Stimulated activated naive B cell treated with anti-CD40 and anti-IgM and Interleukin-4, amounts not matched to agents 10 μg/mL and 1 μg/mL and 100 μg/mL, for 72 hours (primary cell): ENCODE results near the gene POLE.
A peak's percentile ranks its signal among the peaks of the same experiment; 100 is the strongest.

Source experiments
- ATAC-seq, 2 donors: fragments of 150-1000 bp; cut with Tn5 transposase; replicated peaks; 2 replicates each; pipeline ENCODE4 v1.10.0; 2021; ENCODE audit warnings: moderate library complexity in 1 of 2
- DNase-seq: peaks from one replicate; pipeline ENCODE4 v3.0.0; 2021
- H3K27ac Mint-ChIP-seq: one replicate; pipeline ENCODE4 v1.8.0; 2022; ENCODE audit warnings: mild to moderate bottlenecking, mixed read lengths
- H3K27me3 Mint-ChIP-seq, 2 donors: one replicate each; pipeline ENCODE4 v1.8.0; 2022; ENCODE audit warnings: mixed read lengths in 2 of 2
- H3K36me3 Mint-ChIP-seq, 2 donors: one replicate each; pipeline ENCODE4 v1.8.0; 2022; ENCODE audit warnings: mixed read lengths in 2 of 2, mild to moderate bottlenecking in 1 of 2
- H3K4me1 Mint-ChIP-seq, 2 donors: one replicate each; pipeline ENCODE4 v1.8.0; 2022; ENCODE audit warnings: mixed read lengths in 2 of 2, mild to moderate bottlenecking in 1 of 2
- H3K4me3 Mint-ChIP-seq, 2 donors: one replicate each; pipeline ENCODE4 v1.8.0; 2022; ENCODE audit warnings: mild to moderate bottlenecking in 2 of 2, mixed read lengths in 2 of 2, moderate library complexity in 1 of 2
- H3K9me3 Mint-ChIP-seq, 2 donors: one replicate each; pipeline ENCODE4 v1.8.0; 2022; ENCODE audit warnings: mixed read lengths in 2 of 2, mild to moderate bottlenecking in 1 of 2

The POLE gene

DNA sequence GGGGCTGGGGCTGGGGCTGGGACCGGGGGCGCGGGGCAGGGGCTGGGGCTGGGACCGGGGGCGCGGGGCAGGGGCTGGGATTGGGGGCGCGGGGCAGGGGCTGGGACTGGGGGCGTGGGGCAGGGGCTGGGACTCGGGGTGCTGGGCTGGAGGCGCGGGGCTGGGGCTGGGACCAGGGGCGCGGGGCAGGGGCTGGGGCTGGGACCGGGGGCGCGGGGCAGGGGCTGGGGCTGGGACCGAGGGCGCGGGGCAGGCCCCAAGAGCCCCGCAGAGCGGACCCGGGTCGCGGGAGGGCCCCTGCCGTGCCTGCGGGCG, 68.1 kb downstream of the POLE start:
- ATAC-seq, result no peak

DNA sequence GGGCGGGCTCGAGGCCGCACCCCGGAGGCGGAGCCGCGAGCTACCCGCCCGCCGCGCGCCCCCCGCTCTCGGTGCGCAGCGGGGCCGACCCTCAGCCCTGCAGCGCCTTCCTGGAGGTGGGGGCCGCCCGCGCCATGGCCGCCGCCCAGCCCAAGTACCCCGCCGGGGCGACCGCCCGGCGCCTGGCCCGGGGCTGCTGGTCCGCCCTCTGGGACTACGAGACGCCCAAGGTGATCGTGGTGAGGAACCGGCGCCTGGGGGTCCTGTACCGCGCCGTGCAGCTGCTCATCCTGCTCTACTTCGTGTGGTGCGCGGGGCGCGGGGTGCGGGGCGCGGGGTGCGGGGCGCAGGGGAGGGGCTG, 68.5 kb downstream of the POLE start, which contains the start of gene P2RX2:
Gene P2RX2, plus strand, starts transcription at position 94 of the 361 bp plus-strand sequence. Its CDS starts 41 bp downstream, at position 135.
- Mint-ChIP-seq H3K27ac (peak within 1 kb of the TSS; percentile 21), H3K4me1 (peaks cover 8 to 14% of the 10 kb centered on the region in 2 donors), H3K27me3 (peaks cover 29 to 34% of the 10 kb centered on the region in 2 donors), H3K9me3 (peaks cover 2 to 5% of the 10 kb centered on the region in 2 donors), H3K4me3 (peak within 1 kb of the TSS; percentile 45 to 54), H3K36me3 (peaks cover 8 to 18% of the 10 kb centered on the region in 2 donors)
- no peak for ATAC-seq
- no peak for DNase-seq

More for the DNA sequence above, 68.1 kb downstream of the POLE start:
- Mint-ChIP-seq H3K36me3 (peaks cover 8 to 18% of the 10 kb centered on the region in 2 donors), H3K27me3 (peaks cover 29 to 34% of the 10 kb centered on the region in 2 donors), H3K4me1 (peaks cover 8 to 14% of the 10 kb centered on the region in 2 donors), H3K4me3 (no peak overlapping the region), H3K9me3 (peaks cover 2 to 5% of the 10 kb centered on the region in 2 donors), H3K27ac (no peak overlapping the region)
- DNase-seq, result no peak

DNA sequence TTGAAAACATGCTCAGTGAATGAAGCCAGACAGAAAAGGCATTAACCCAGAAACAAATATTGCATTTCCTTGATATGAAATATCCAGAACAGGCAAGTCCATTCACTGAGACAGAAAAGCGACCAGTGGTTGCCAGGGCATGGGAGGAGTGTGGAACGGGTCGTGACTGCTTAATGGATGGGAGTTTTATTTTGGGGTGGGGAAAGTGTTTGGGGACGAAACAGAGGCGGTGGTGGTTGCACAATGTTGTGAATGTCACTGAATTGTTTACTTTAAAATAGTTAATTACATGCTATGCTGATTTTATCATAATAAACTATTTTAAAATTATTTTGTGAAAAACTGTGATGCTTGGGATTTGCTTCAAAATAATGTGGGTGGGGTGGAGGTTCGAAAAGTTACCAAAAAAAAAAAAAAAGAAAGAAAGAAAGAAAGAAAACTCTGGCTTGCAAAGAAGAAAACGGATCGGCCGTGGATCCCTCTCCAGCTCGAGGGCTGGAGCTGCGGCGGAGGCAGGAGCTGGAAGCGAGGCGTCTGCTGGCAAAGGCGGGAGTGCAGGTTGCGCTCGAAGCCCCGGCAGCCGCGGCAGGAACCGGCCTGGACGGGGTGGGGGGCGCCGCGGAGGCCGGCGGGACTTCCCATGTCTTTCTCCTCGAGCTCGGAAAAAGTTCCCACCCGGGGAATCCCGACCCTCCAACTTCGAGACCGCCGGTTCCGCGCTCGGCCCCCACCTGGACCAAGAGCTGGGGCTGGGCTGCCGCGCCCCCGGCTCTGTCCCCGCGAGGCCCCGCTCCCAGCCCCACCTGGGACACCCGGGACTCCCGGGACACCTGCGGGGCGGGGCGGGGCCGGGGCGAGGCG, 69.1 kb downstream of the POLE start:
- Mint-ChIP-seq H3K4me3 (peak overlapping the region; percentile 45 to 54), H3K4me1 (peaks cover 8 to 14% of the 10 kb centered on the region in 2 donors), H3K9me3 (peaks cover 2 to 5% of the 10 kb centered on the region in 2 donors), H3K27me3 (peaks cover 29 to 34% of the 10 kb centered on the region in 2 donors), H3K36me3 (peaks cover 6 to 18% of the 10 kb centered on the region in 2 donors), H3K27ac (peak overlapping the region; percentile 21)
- no peak for DNase-seq
- no peak for ATAC-seq

DNA sequence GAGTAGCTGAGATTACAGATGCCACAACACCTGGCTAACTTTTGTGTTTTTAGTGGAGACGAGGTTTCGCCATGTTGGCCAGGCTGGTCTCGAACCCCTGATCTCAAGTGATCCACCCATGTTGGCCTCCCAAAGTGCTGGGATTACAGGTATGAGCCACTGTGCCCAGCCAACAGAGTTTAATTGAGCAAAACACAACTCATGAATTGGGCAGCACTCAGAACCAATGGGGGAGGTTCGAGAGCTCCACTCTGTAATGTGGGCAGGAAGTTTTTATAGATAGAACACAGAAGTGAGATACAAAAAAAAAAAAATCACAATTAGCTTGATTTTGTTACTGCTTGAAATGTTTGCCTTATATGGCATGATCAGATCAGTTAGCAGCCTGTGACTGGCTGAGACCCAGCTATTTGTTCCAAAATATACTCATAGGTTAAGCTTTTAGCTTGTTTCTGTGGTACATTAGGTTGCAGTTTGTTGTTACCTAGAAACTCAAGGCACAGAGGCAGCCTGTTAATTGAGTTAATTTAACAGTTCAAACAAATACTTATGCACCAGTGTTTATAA, 69.9 kb downstream of the POLE start:
- DNase-seq (no peak), ATAC-seq (no peak)
- peaks cover 2 to 5% of the 10 kb centered on the region in 2 donors for H3K9me3 Mint-ChIP-seq
- peaks cover 8 to 14% of the 10 kb centered on the region in 2 donors for H3K4me1 Mint-ChIP-seq
- peaks cover 6 to 11% of the 10 kb centered on the region in 2 donors for H3K36me3 Mint-ChIP-seq
- H3K27ac Mint-ChIP-seq, result no peak overlapping the region
- peaks cover 29 to 34% of the 10 kb centered on the region in 2 donors for H3K27me3 Mint-ChIP-seq
- no peak overlapping the region for H3K4me3 Mint-ChIP-seq

DNA sequence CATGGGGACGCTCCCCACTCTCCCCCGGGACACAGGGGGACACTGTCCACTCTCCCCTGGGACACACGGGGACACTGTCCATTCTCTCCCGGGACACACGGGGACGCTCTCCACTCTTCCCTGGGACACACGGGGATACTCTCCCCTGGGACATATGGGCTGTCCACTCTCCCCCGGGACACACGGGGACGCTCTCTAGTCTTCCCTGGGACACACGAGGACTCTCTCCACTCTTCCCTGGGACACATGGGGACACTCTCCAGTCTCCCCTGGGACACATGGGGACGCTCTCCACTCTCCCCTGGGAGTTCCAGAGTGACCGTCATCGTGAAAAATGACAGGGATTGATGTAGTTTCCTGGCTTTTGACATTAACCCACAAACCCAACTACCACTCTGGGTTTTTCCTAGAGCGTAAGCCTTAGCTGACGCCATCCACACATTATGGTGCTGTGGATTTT, 71.5 kb downstream of the POLE start:
- ATAC-seq (no peak), DNase-seq (no peak)
- Mint-ChIP-seq H3K4me3 (no peak overlapping the region), H3K27ac (no peak overlapping the region), H3K27me3 (peaks cover 42 to 48% of the 10 kb centered on the region in 2 donors), H3K36me3 (peaks cover 8 to 18% of the 10 kb centered on the region in 2 donors), H3K9me3 (peaks cover 9 to 10% of the 10 kb centered on the region in 2 donors), H3K4me1 (peaks cover 12 to 16% of the 10 kb centered on the region in 2 donors)

DNA sequence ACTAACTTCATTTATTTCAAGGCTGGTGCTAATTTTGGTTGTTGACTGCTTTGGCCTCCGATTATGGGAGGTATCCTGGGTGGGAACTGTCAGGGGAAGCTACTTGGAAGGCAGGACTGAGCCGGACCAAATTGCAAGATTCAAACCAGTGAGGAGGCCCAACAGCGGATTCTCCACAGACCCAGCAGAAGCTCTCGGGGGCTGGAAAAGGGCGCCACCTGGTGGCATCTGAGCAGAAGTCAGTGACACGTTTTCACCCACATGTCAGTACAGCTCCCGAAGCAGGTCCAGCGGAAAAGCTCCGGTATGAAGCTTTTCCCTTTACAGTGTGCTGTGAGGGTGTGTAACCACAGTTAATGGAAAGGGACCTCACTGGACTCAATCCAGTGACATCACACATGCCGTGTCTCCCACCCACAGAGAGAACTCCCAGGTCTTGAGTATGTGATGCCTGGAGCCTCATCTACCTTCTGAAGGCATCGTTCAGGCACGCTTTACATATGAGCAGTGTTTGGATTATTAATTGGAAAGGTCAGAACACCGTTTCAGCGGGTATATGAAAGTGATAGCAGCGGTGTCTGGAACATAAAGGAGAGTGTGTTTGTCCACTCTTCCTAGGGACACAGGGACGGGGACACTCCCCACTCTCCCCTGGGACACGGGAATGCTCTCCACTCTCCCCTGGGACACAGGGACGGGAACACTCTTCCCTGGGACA, 72.1 kb downstream of the POLE start:
- DNase-seq (peak; percentile 67), ATAC-seq (peak; percentile 93 to 94)
- H3K4me3 Mint-ChIP-seq, result no peak overlapping the region
- peaks cover 48 to 54% of the 10 kb centered on the region in 2 donors for H3K27me3 Mint-ChIP-seq
- H3K36me3 Mint-ChIP-seq, result peaks cover 8 to 18% of the 10 kb centered on the region in 2 donors
- peaks cover 9 to 10% of the 10 kb centered on the region in 2 donors for H3K9me3 Mint-ChIP-seq
- H3K4me1 Mint-ChIP-seq, result peaks cover 16 to 22% of the 10 kb centered on the region in 2 donors
- peak overlapping the region; percentile 80 for H3K27ac Mint-ChIP-seq

DNA sequence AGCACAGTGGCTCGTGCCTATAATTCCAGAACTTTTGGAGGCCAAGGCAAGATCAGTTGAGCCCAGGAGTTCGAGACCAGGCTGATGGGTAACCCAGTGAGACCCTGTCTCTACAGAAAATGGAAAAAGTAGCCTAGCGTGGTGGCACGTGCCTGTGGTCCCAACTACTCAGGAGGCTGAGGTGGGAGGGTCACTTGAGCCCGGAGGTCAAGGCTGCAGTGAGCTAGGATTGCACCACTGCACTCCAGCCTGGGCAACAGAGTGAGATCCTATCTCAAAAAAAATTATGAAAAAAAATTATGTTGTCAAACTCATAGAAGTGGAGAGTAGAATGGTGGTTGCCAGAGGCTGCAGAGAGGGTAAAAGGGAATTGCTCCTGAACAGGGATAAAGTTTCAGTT, 73.1 kb downstream of the POLE start:
- Mint-ChIP-seq H3K4me1 (peaks cover 16 to 24% of the 10 kb centered on the region in 2 donors), H3K27me3 (peaks cover 53 to 59% of the 10 kb centered on the region in 2 donors), H3K27ac (no peak overlapping the region), H3K4me3 (no peak overlapping the region), H3K9me3 (peaks cover 9 to 10% of the 10 kb centered on the region in 2 donors), H3K36me3 (peaks cover 8 to 18% of the 10 kb centered on the region in 2 donors)
- ATAC-seq (no peak), DNase-seq (no peak)

DNA sequence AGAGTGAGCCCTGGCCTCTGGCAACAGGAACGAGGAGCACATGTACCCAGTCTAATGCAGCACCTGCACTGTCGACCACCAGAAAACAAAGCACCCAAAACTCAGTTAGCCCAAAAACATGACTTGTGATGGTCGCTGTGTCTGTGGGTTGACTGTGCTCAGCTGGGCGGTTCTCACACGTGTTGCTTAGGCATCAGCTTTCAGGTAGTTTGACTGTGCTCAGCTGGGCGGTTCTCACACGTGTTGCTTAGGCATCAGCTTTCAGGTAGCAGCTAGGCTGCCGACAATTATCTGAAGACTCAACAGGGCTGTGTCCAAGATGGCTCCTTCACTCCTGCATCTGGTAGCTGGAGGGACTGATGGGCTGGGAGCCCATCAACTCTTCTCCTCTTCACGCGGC, 75.5 kb downstream of the POLE start:
- no peak overlapping the region for H3K4me3 Mint-ChIP-seq
- peaks cover 2 to 9% of the 10 kb centered on the region in 2 donors for H3K36me3 Mint-ChIP-seq
- DNase-seq (no peak), ATAC-seq (no peak)
- peaks cover 13 to 16% of the 10 kb centered on the region in 2 donors for H3K4me1 Mint-ChIP-seq
- H3K27ac Mint-ChIP-seq, result no peak overlapping the region
- peaks cover 4 to 7% of the 10 kb centered on the region in 2 donors for H3K9me3 Mint-ChIP-seq
- peaks cover 55 to 67% of the 10 kb centered on the region in 2 donors for H3K27me3 Mint-ChIP-seq

DNA sequence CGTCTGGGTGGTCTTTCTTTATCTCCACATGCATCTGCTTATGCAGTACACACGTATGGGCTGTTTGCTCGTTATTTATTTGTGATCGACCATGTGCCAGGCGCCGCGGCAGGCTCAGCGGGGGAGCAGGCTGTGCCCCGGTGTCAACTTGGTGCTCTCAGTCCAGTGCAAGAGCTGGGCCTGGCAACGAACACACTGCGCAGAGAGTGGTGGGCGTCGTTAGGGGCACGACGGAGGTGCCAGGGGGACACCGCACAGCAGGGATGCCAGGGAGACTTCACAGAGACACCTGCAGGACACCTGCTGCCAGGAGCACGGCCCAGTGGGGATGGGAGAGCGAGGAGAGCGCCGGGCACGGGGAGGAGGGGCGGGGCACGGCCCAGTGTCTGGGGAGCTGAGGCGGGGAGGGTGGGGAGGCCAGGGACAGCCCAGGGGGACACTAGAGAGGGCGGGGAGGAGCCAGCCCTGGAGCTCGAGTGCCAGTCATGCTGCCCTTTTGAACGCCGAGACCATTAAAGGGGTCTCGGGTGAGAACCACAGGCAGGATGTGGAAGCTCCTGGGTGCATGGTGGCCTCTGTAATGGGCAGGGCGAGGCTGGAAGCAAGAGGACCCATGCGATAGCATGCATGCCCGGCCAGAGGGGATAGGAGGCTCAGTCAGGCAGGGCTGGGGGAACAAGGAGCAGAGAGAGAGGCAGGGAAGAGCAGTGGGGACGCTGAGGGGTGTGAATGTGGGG, 76.1 kb downstream of the POLE start:
- H3K4me3 Mint-ChIP-seq, result peak overlapping the region; percentile 63 to 73

DNA sequence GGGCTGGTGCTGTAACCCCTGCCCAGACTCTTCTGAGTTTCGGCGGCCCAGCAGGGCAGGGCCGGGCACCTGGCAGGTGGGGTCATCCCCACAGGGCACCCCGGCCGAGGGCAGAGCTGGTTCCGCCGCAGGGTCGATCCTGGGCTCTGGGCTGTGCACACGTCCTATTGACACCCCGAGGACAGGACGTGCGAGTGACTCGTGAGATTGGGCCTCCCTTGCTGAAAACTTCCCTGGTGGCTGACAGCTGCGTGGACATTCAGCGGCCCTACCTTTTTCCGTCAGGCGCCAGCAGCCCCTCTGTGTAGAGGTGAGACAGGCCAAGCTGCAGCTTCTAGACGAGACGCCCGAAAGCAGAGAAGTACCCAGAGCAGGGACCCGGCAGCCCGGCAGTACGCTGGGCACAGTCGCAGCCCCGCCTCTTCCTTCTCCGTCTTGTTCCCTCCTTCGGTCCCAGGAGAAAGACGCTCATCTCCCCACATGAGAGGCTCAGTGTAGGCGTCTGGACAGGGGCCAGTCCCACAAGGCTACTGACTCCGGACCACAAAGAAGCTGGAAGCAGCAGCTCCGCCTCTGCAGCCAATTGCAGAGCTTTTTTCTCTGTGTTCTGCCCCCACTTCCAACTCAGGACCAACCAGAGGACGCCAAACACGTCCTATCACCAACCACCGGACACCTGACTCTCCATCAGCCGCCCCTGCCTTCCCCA, 76.9 kb downstream of the POLE start, which contains the start of gene LRCOL1:
Gene LRCOL1, minus strand, starts transcription at position 532 of the 709 bp plus-strand sequence. CDS start 4,331 bp downstream, outside the sequence.
- peaks cover 15 to 16% of the 10 kb centered on the region in 2 donors for H3K4me1 Mint-ChIP-seq
- no peak within 1 kb of the TSS for H3K27ac Mint-ChIP-seq
- peaks cover 4 to 7% of the 10 kb centered on the region in 2 donors for H3K9me3 Mint-ChIP-seq
- H3K36me3 Mint-ChIP-seq, result peaks cover 2 to 7% of the 10 kb centered on the region in 2 donors
- DNase-seq, result no peak
- ATAC-seq, result peak; percentile 17 to 21
- H3K27me3 Mint-ChIP-seq, result peaks cover 51 to 60% of the 10 kb centered on the region in 2 donors
- H3K4me3 Mint-ChIP-seq, result peak within 1 kb of the TSS; percentile 63 to 73

More for the DNA sequence above, 76.1 kb downstream of the POLE start:
- peaks cover 2 to 7% of the 10 kb centered on the region in 2 donors for H3K36me3 Mint-ChIP-seq
- H3K27me3 Mint-ChIP-seq, result peaks cover 59 to 68% of the 10 kb centered on the region in 2 donors
- DNase-seq (no peak), ATAC-seq (no peak)
- peaks cover 4 to 7% of the 10 kb centered on the region in 2 donors for H3K9me3 Mint-ChIP-seq
- H3K27ac Mint-ChIP-seq, result no peak overlapping the region
- peaks cover 15 to 16% of the 10 kb centered on the region in 2 donors for H3K4me1 Mint-ChIP-seq

DNA sequence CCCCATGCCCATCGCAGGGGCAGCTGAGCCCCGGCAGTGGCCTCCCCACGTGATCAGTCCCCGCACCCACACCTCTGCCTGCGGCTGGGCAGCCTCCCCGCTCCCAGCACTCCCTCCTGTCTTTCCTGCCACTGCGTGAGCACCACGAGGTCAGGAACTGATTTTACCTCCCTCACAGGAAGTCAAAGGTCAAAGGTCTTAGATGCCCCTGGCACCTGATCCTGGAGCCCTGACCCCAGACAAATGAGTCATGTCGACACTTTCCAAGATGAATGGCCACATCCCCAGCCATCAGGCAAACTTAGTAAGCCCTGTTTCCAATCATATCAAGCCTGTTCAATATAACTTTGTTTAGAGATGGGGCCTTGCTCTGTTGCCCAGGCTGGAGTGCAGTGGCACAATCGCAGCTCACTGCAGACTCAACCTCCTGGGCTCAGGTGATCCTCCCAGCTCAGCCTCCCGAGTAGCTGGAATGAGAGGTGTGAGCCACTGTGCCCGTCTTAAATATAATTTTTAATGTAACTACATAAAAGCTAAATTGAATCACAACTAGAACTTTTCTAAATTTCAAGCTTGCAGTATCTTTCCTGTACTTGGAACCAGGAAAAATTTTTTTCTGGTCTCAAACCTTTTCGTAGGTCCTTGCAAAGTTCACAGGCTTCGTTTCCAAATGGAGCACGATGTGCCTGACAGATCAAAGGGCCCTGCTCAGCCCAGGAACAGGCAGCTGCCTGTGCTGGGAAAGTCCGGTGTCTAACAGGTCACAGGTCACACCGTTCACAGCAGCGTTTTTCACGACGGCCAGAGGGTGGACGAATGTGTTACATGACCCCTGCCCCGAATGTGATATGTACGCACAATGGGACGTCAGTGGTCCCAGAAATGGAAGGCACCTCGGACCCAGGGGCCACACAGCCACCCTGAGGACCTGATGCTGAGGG, 78.6 kb downstream of the POLE start:
- Mint-ChIP-seq H3K4me3 (no peak overlapping the region), H3K27me3 (peaks cover 57 to 66% of the 10 kb centered on the region in 2 donors)

DNA sequence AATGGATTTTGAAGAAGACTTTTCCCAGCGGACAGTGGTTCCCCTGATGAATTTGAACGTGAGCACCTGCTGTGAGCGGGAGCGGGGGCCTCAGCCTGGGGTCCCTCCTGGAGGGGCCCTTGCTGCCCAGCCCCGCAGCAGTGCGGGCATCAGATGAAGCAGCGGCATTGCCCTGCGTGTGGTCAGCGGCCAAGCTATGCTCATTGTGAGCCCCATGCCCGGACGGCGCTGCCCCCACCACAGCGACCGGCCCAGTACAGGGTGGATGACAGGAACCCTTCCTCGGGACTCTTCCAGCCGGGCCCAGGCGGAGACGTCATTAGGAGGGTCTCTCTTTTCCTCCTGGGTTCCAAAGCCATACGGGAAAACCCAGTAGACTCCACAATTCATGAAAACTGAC, 80.2 kb downstream of the POLE start:
- Mint-ChIP-seq H3K36me3 (peaks cover 2 to 7% of the 10 kb centered on the region in 2 donors), H3K27me3 (peaks cover 68 to 78% of the 10 kb centered on the region in 2 donors), H3K4me1 (peaks cover 10 to 21% of the 10 kb centered on the region in 2 donors), H3K4me3 (no peak overlapping the region), H3K9me3 (peaks cover 4 to 7% of the 10 kb centered on the region in 2 donors), H3K27ac (no peak overlapping the region)
- no peak for ATAC-seq
- no peak for DNase-seq

More for the DNA sequence above, 78.6 kb downstream of the POLE start:
- no peak for ATAC-seq
- Mint-ChIP-seq H3K27ac (no peak overlapping the region), H3K36me3 (peaks cover 2 to 7% of the 10 kb centered on the region in 2 donors), H3K4me1 (peaks cover 10 to 14% of the 10 kb centered on the region in 2 donors), H3K9me3 (peaks cover 4 to 7% of the 10 kb centered on the region in 2 donors)
- DNase-seq, result no peak
